CD4-positive, alpha-beta T cell (primary cell): Measurements from ENCODE around the gene KCNC1. TPM values are rescaled to one million over a fixed set of nuclear protein-coding genes. Genes with fewer than 3 reads are reported as not detected.

Source experiments
- ATAC-seq: fragments of 200-7000 bp; cut with Tn5 transposase; one replicate; pipeline ENCODE4 v1.10.0; 2022; ENCODE audit warnings: mild to moderate bottlenecking; ENCODE audit not compliant: poor library complexity
- CTCF ChIA-PET: fragments of 350-600 bp; sonication (Branson Sonifier 250); formaldehyde crosslinking; loops from one replicate; lab custom pipeline; 2021; ENCODE audit warnings: antibody characterized with exemption, inconsistent platforms; lab: Charles Lee
- POLR2A ChIA-PET: fragments of 350-600 bp; sonication (Branson Sonifier 250); formaldehyde crosslinking; loops from one replicate; lab custom pipeline; 2021; ENCODE audit warnings: antibody characterized with exemption, inconsistent platforms; lab: Charles Lee
- DNase-seq, 14 experiments: peaks; one replicate each; pipeline ENCODE4 v3.0.0-alpha.2; 2013 to 2020; ENCODE audit warnings: mixed read lengths in 2 of 14
- H3K27ac ChIP-seq, 2 donors: one replicate each; pipeline versions ENCODE4 v1.5.1 to v1.7.0; 2013; ENCODE audit warnings: low read length in 2 of 2, low read depth in 1 of 2, mild to moderate bottlenecking in 1 of 2
- H3K27me3 ChIP-seq, 2 experiments: 1 replicate in 1 of 2; 2 replicates in 1 of 2; pipeline versions ENCODE4 v1.6.1 to v1.7.0; 2013; ENCODE audit warnings: low read length in 2 of 2, control low read depth in 1 of 2, mild to moderate bottlenecking in 1 of 2, moderate library complexity in 1 of 2; ENCODE audit not compliant: insufficient read depth in 2 of 2, control insufficient read depth in 1 of 2
- H3K36me3 ChIP-seq: one replicate; pipeline ENCODE4 v1.6.1; 2013; ENCODE audit warnings: low read length, control low read depth; ENCODE audit not compliant: insufficient read depth
- H3K4me1 ChIP-seq: one replicate; pipeline ENCODE4 v1.6.1; 2013; ENCODE audit warnings: low read length, control low read depth; ENCODE audit not compliant: insufficient read depth
- H3K4me3 ChIP-seq: one replicate; pipeline ENCODE4 v1.5.1; 2013; ENCODE audit warnings: mild to moderate bottlenecking, low read length, moderate library complexity
- H3K9me3 ChIP-seq, 2 experiments: 1 replicate in 1 of 2; 2 replicates in 1 of 2; pipeline versions ENCODE4 v1.6.1 to v1.7.0; 2013; ENCODE audit warnings: low read length in 2 of 2, mild to moderate bottlenecking in 2 of 2, control low read depth in 1 of 2, moderate library complexity in 1 of 2; ENCODE audit not compliant: control insufficient read depth in 1 of 2, insufficient read depth in 1 of 2
- H3K27ac Mint-ChIP-seq: one replicate; pipeline ENCODE4 v1.8.0; 2020; ENCODE audit warnings: mixed read lengths
- H3K27me3 Mint-ChIP-seq: one replicate; pipeline ENCODE4 v1.8.0; 2021; ENCODE audit warnings: mixed read lengths
- H3K36me3 Mint-ChIP-seq: one replicate; pipeline ENCODE4 v1.8.0; 2021; ENCODE audit warnings: low read depth, mixed read lengths
- H3K4me1 Mint-ChIP-seq: one replicate; pipeline ENCODE4 v1.8.0; 2021; ENCODE audit warnings: low read depth, mixed read lengths
- H3K4me3 Mint-ChIP-seq: one replicate; pipeline ENCODE4 v1.8.0; 2020; ENCODE audit warnings: mild to moderate bottlenecking, mixed read lengths
- H3K9me3 Mint-ChIP-seq: one replicate; pipeline ENCODE4 v1.8.0; 2020; ENCODE audit warnings: mixed read lengths
- CTCF ChIP-seq: fragments of 200-600 bp; IDR thresholded peaks from one replicate; pipeline ENCODE4 v1.8.0; 2022; ENCODE audit warnings: antibody characterized with exemption, mild to moderate bottlenecking
- intact Hi-C, 2 experiments: fragments of 100-400 bp; cut with DNase I in 1 of 2; cut with micrococcal nuclease in 1 of 2; formaldehyde crosslinking; loops; one replicate each; pipeline versions ENCODE4 v1.15.1 to v1.9.0; 2023 to 2025; cut with DNase I, micrococcal nuclease
- total RNA-seq, 174 experiments: library from RNA in 2 of 174; stranded (reverse) in 2 of 174; gene quantifications; one replicate each; pipeline ENCODE4 v1.2.3 and lab custom pipeline; 2021 to 2026

KCNC1 gene
- total RNA-seq, 2 experiments from 2014 or later = not detected

GRCh38 chr11:17716807-17717206 lies 17.8 kb upstream of the KCNC1 start:
- Histone ChIP-seq H3K36me3 (no peaks in the 10 kb centered on the region), H3K4me1 (no peaks in the 10 kb centered on the region), H3K27ac (no peak overlapping the region), H3K9me3 (peaks cover 0 to 20% of the 10 kb centered on the region in 2 experiments), H3K27me3 (peaks cover 35 to 55% of the 10 kb centered on the region in 2 experiments), H3K4me3 (no peak overlapping the region)
- no peak overlapping the region for H3K27ac Mint-ChIP-seq
- no peak overlapping the region for H3K4me3 Mint-ChIP-seq
- H3K27me3 Mint-ChIP-seq = peaks cover 19% of the 10 kb centered on the region
- H3K9me3 Mint-ChIP-seq = no peaks in the 10 kb centered on the region
- no peak for DNase-seq
- no peak for TF ChIP-seq CTCF
- no peaks in the 10 kb centered on the region for H3K36me3 Mint-ChIP-seq
- H3K4me1 Mint-ChIP-seq = no peaks in the 10 kb centered on the region
- no peak for ATAC-seq
- POLR2A ChIA-PET = no interaction called here
- intact Hi-C loops = no loop called here
- CTCF ChIA-PET = no interaction called here

- H3K4me3 Mint-ChIP-seq = no peak overlapping the region
- H3K9me3 ChIP-seq = peaks cover 0 to 24% of the 10 kb centered on the region in 2 experiments
- no peak overlapping the region for H3K27ac Mint-ChIP-seq
- POLR2A ChIA-PET = no interaction called here
- H3K9me3 Mint-ChIP-seq = no peaks in the 10 kb centered on the region
- intact Hi-C loops = no loop called here
- no peak for TF ChIP-seq CTCF
- DNase-seq (no peak), ATAC-seq (no peak)
- CTCF ChIA-PET = no interaction called here
- no peaks in the 10 kb centered on the region for H3K4me1 Mint-ChIP-seq
- no peak overlapping the region for H3K4me3 ChIP-seq
- peaks cover 43 to 61% of the 10 kb centered on the region in 2 experiments for H3K27me3 ChIP-seq
- H3K4me1 ChIP-seq = no peaks in the 10 kb centered on the region
- H3K36me3 Mint-ChIP-seq = no peaks in the 10 kb centered on the region
- H3K36me3 ChIP-seq = no peaks in the 10 kb centered on the region
- H3K27me3 Mint-ChIP-seq = peaks cover 31% of the 10 kb centered on the region
- H3K27ac ChIP-seq = no peak overlapping the region
These were observed 16.6 kb upstream of the KCNC1 start for GRCh38 chr11:17718015-17718414.

- DNase-seq (no peak), ATAC-seq (no peak)
- Histone ChIP-seq H3K36me3 (no peaks in the 10 kb centered on the region), H3K9me3 (peaks cover 0 to 24% of the 10 kb centered on the region in 2 experiments), H3K27ac (no peak overlapping the region), H3K4me1 (no peaks in the 10 kb centered on the region), H3K27me3 (peaks cover 44 to 66% of the 10 kb centered on the region in 2 experiments), H3K4me3 (no peak overlapping the region)
- TF ChIP-seq CTCF = no peak
- ChIA-PET CTCF (interaction anchor here (1.6 kb wide), 1 partner anchor 13 kb away, joined by 4 read pairs; no protein-coding TSS in a partner anchor), POLR2A (no interaction called here)
- H3K27ac Mint-ChIP-seq = no peak overlapping the region
- H3K27me3 Mint-ChIP-seq = peaks cover 33% of the 10 kb centered on the region
- H3K4me3 Mint-ChIP-seq = no peak overlapping the region
- no peaks in the 10 kb centered on the region for H3K4me1 Mint-ChIP-seq
- H3K9me3 Mint-ChIP-seq = no peaks in the 10 kb centered on the region
- H3K36me3 Mint-ChIP-seq = no peaks in the 10 kb centered on the region
- intact Hi-C loops = no loop called here
These were observed 16.0 kb upstream of the KCNC1 start for GRCh38 chr11:17718510-17718962.
